H1 (cell line): ENCODE data around the gene FRRS1L. TPM values are rescaled to one million over a fixed set of nuclear protein-coding genes. Genes with fewer than 3 reads are reported as not detected.

Experiments used
- CBX5 ChIP-seq: fragments of 300-800, 300-1000 bp; sonication (generic); IDR thresholded peaks from 2 replicates; pipeline ENCODE4 v1.7.1; 2016; ENCODE audit warnings: antibody characterized with exemption, low read length, low read depth
- HDAC2 ChIP-seq, 2 experiments: fragments of 300-600 bp in 1 of 2; sonication (generic) in 1 of 2; IDR thresholded peaks; 2 replicates each; pipeline ENCODE4 v1.6.1; 2011 to 2012; ENCODE audit warnings: low read depth in 2 of 2, low read length in 2 of 2, mild to moderate bottlenecking in 2 of 2, moderate library complexity in 2 of 2, borderline replicate concordance in 1 of 2, inconsistent platforms in 1 of 2
- HDAC6 ChIP-seq: IDR thresholded peaks from one replicate; pipeline ENCODE4 v1.7.1; 2012; ENCODE audit warnings: low read depth, mild to moderate bottlenecking, inconsistent platforms, low read length, moderate library complexity
- JUND ChIP-seq: IDR thresholded peaks from 2 replicates; pipeline ENCODE4 v1.6.1; 2011; ENCODE audit warnings: mild to moderate bottlenecking, improper control_type of control experiment, low read length
- RAD21 ChIP-seq, 2 experiments: IDR thresholded peaks in 1 of 2; conservative IDR thresholded peaks in 1 of 2; 2 replicates each; pipeline ENCODE4 v1.6.1; 2011; ENCODE audit warnings: low read depth in 2 of 2, low read length in 2 of 2, improper control_type of control experiment in 1 of 2, inconsistent platforms in 1 of 2, mild to moderate bottlenecking in 1 of 2, moderate library complexity in 1 of 2
- RNF2 ChIP-seq: fragments of 200-900, 300-1000 bp; sonication (generic); IDR thresholded peaks from 2 replicates; pipeline ENCODE4 v1.7.1; 2016; ENCODE audit warnings: borderline replicate concordance, low read depth, mild to moderate bottlenecking, antibody characterized with exemption, low read length; ENCODE audit not compliant: poor library complexity, severe bottlenecking; ENCODE audit errors: missing control alignments
- SRF ChIP-seq: IDR thresholded peaks from 2 replicates; pipeline ENCODE4 v1.6.1; 2011; ENCODE audit warnings: mild to moderate bottlenecking, low read depth, low read length, moderate library complexity
- polyA plus RNA-seq, 7 experiments: library from polyadenylated mRNA; depleted of rRNA in 3 of 7; stranded (reverse) in 5 of 7; unstranded in 2 of 7; fragments of >200 nt in 5 of 7; fragments of 200-250 nt in 2 of 7; gene quantifications; 1 replicate in 5 of 7; 2 replicates in 1 of 7; 4 replicates in 1 of 7; pipeline versions ENCODE4 v1.2.1 to v1.2.3, GENCODE V29; 2011 to 2013; ENCODE audit warnings: missing spikeins in 2 of 7, mixed read lengths in 2 of 7
- total RNA-seq: library from RNA; stranded (reverse); fragmentation: NEBNext Ultra II Directional; extraction: Animal tissue kit (Norgen Biotek cat#: 25700); gene quantifications from 2 replicates; pipeline ENCODE4 v1.2.1, GENCODE V29; 2021
- TF ChIP-seq, protein P1 (sequence below): fragments of 300-600 bp; sonication (generic); IDR thresholded peaks from 2 replicates; pipeline ENCODE4 v1.7.1; 2012; ENCODE audit warnings: low read length, moderate library complexity, mild to moderate bottlenecking, inconsistent platforms; ENCODE audit not compliant: insufficient replicate concordance
- TF ChIP-seq, protein P2 (sequence below): IDR thresholded peaks from 2 replicates; pipeline ENCODE4 v1.6.1; 2012; ENCODE audit warnings: low read length, inconsistent platforms

Gene FRRS1L
- total and polyA plus RNA-seq, 2 of the 8 experiments (the other 6 are each of a cell fraction or from before 2014, with no cell fraction given) = 1.0 to 2.2 TPM

DNA sequence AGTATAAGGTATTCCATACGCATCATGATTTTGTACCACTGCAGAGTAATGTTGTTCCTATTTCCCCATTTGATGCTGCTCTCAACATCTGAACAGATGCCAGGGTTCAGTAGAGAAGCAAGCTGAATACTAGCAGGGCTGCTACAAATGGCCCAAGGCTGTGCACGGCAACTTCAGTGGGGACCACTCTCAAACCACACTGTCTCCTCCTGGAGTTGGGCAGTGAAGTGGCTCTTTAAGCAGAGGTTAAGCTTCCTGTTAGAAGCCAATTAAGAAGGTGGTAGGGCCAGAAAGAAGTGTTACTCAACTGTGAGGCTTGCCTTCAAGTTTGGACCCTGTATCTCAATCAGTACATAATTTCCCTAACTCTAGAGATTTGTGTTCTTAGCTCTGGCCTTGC is 79.3 kb downstream of the FRRS1L start (continued):
- TF ChIP-seq, protein P1, sequence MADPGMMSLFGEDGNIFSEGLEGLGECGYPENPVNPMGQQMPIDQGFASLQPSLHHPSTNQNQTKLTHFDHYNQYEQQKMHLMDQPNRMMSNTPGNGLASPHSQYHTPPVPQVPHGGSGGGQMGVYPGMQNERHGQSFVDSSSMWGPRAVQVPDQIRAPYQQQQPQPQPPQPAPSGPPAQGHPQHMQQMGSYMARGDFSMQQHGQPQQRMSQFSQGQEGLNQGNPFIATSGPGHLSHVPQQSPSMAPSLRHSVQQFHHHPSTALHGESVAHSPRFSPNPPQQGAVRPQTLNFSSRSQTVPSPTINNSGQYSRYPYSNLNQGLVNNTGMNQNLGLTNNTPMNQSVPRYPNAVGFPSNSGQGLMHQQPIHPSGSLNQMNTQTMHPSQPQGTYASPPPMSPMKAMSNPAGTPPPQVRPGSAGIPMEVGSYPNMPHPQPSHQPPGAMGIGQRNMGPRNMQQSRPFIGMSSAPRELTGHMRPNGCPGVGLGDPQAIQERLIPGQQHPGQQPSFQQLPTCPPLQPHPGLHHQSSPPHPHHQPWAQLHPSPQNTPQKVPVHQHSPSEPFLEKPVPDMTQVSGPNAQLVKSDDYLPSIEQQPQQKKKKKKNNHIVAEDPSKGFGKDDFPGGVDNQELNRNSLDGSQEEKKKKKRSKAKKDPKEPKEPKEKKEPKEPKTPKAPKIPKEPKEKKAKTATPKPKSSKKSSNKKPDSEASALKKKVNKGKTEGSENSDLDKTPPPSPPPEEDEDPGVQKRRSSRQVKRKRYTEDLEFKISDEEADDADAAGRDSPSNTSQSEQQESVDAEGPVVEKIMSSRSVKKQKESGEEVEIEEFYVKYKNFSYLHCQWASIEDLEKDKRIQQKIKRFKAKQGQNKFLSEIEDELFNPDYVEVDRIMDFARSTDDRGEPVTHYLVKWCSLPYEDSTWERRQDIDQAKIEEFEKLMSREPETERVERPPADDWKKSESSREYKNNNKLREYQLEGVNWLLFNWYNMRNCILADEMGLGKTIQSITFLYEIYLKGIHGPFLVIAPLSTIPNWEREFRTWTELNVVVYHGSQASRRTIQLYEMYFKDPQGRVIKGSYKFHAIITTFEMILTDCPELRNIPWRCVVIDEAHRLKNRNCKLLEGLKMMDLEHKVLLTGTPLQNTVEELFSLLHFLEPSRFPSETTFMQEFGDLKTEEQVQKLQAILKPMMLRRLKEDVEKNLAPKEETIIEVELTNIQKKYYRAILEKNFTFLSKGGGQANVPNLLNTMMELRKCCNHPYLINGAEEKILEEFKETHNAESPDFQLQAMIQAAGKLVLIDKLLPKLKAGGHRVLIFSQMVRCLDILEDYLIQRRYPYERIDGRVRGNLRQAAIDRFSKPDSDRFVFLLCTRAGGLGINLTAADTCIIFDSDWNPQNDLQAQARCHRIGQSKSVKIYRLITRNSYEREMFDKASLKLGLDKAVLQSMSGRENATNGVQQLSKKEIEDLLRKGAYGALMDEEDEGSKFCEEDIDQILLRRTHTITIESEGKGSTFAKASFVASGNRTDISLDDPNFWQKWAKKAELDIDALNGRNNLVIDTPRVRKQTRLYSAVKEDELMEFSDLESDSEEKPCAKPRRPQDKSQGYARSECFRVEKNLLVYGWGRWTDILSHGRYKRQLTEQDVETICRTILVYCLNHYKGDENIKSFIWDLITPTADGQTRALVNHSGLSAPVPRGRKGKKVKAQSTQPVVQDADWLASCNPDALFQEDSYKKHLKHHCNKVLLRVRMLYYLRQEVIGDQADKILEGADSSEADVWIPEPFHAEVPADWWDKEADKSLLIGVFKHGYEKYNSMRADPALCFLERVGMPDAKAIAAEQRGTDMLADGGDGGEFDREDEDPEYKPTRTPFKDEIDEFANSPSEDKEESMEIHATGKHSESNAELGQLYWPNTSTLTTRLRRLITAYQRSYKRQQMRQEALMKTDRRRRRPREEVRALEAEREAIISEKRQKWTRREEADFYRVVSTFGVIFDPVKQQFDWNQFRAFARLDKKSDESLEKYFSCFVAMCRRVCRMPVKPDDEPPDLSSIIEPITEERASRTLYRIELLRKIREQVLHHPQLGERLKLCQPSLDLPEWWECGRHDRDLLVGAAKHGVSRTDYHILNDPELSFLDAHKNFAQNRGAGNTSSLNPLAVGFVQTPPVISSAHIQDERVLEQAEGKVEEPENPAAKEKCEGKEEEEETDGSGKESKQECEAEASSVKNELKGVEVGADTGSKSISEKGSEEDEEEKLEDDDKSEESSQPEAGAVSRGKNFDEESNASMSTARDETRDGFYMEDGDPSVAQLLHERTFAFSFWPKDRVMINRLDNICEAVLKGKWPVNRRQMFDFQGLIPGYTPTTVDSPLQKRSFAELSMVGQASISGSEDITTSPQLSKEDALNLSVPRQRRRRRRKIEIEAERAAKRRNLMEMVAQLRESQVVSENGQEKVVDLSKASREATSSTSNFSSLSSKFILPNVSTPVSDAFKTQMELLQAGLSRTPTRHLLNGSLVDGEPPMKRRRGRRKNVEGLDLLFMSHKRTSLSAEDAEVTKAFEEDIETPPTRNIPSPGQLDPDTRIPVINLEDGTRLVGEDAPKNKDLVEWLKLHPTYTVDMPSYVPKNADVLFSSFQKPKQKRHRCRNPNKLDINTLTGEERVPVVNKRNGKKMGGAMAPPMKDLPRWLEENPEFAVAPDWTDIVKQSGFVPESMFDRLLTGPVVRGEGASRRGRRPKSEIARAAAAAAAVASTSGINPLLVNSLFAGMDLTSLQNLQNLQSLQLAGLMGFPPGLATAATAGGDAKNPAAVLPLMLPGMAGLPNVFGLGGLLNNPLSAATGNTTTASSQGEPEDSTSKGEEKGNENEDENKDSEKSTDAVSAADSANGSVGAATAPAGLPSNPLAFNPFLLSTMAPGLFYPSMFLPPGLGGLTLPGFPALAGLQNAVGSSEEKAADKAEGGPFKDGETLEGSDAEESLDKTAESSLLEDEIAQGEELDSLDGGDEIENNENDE = no peak
- TF ChIP-seq SRF (no peak), HDAC2 (IDR thresholded peaks at IDR 0.05; ENCODE audit: borderline replicate concordance in 1 of 2, low read depth in 2 of 2, low read length in 2 of 2) (no peak), CBX5 (no peak), RAD21 (IDR thresholded peaks at IDR 0.05 in 1 of 2, conservative IDR thresholded peaks at IDR 0.05 in 1 of 2; ENCODE audit: low read depth in 2 of 2, low read length in 2 of 2) (no peak), JUND (no peak), HDAC6 (no peak), RNF2 (no peak)
- TF ChIP-seq, protein P2, sequence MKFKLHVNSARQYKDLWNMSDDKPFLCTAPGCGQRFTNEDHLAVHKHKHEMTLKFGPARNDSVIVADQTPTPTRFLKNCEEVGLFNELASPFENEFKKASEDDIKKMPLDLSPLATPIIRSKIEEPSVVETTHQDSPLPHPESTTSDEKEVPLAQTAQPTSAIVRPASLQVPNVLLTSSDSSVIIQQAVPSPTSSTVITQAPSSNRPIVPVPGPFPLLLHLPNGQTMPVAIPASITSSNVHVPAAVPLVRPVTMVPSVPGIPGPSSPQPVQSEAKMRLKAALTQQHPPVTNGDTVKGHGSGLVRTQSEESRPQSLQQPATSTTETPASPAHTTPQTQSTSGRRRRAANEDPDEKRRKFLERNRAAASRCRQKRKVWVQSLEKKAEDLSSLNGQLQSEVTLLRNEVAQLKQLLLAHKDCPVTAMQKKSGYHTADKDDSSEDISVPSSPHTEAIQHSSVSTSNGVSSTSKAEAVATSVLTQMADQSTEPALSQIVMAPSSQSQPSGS = no peak
